K562 (cell line): ENCODE results near the gene VTA1. TPM values are rescaled to one million over a fixed set of nuclear protein-coding genes. Genes with fewer than 3 reads are reported as not detected.

Experiments used
- CBX3 ChIP-seq, 2 experiments: IDR thresholded peaks; 1 replicate in 1 of 2; 2 replicates in 1 of 2; pipeline ENCODE4 v1.6.1; 2012; ENCODE audit warnings: inconsistent platforms in 2 of 2, low read length in 2 of 2, borderline replicate concordance in 1 of 2, control low read depth in 1 of 2
- E2F3 ChIP-seq: fragments of 250-450 bp; sonication (Bioruptor Pico); IDR thresholded peaks from 2 replicates; pipeline ENCODE4 v1.4.0; 2020; ENCODE audit warnings: mild to moderate bottlenecking
- POLR2AphosphoS5 ChIP-seq: IDR thresholded peaks from 2 replicates; pipeline ENCODE4 v1.6.1; 2011; ENCODE audit warnings: mild to moderate bottlenecking, low read depth, low read length, moderate library complexity; ENCODE audit not compliant: control insufficient read depth, insufficient read depth
- SAFB2 ChIP-seq: fragments of 200-400 bp; formaldehyde crosslinking; IDR thresholded peaks from 2 replicates; pipeline ENCODE4 v1.6.1; 2018; ENCODE audit warnings: borderline replicate concordance, low read length, low read depth, moderate library complexity; ENCODE audit not compliant: severe bottlenecking
- SMARCC2 ChIP-seq: fragments of 450-650 bp; IDR thresholded peaks from 2 replicates; pipeline ENCODE4 v1.6.1; 2017; ENCODE audit warnings: antibody characterized with exemption, moderate library complexity, mild to moderate bottlenecking, low read depth
- TSC22D4 ChIP-seq: fragments of 450-650 bp; IDR thresholded peaks from 2 replicates; pipeline ENCODE4 v1.6.1; 2016; ENCODE audit warnings: missing genetic modification characterization, missing biosample characterization, control low read depth
- ZBTB1 ChIP-seq: sonication (generic); formaldehyde crosslinking; IDR thresholded peaks from 2 replicates; pipeline ENCODE4 v1.8.1; 2023; ENCODE audit warnings: missing genetic modification reagents, low read depth, mild to moderate bottlenecking, borderline replicate concordance
- ZKSCAN3 ChIP-seq: fragments of 250-450 bp; sonication (Bioruptor Pico); IDR thresholded peaks from 2 replicates; pipeline ENCODE4 v1.4.0; 2020
- ZNF324 ChIP-seq: fragments of 250-450 bp; sonication (Bioruptor Pico); IDR thresholded peaks from 2 replicates; pipeline ENCODE4 v1.4.0; 2020; ENCODE audit warnings: mild to moderate bottlenecking
- ZNF41 ChIP-seq: fragments of 250-450 bp; sonication (Bioruptor Pico); conservative IDR thresholded peaks from 2 replicates; pipeline ENCODE4 v1.4.0; 2020; ENCODE audit warnings: mild to moderate bottlenecking
- polyA plus RNA-seq, 8 experiments: library from polyadenylated mRNA; depleted of rRNA in 4 of 8; stranded (reverse) in 5 of 8; unstranded in 3 of 8; fragments of >200 nt; fragmentation: Nextera tagmentation in 2 of 8; fragmentation: Illumina TruSeq in 1 of 8; extraction: Ambion mirVana in 2 of 8; extraction: Trizol in 1 of 8; gene quantifications; 2 replicates each; pipeline versions ENCODE4 v1.2.1 to v1.2.3, GENCODE V29; 2011 to 2014; ENCODE audit warnings: inconsistent platforms in 1 of 8, missing spikeins in 1 of 8
- total RNA-seq, 7 experiments: library from RNA; depleted of rRNA in 6 of 7; stranded (reverse); fragments of >200 nt in 6 of 7; fragmentation: Illumina TruSeq in 2 of 7; extraction: Trizol in 2 of 7; gene quantifications; 2 replicates each; pipeline versions ENCODE4 v1.2.1 to v1.2.3, GENCODE V29; 2011 to 2021; ENCODE audit warnings: low replicate concordance in 1 of 7
- TF ChIP-seq, protein P1 (sequence below), 3 experiments: IDR thresholded peaks in 2 of 3; conservative IDR thresholded peaks in 1 of 3; 2 replicates each; pipeline ENCODE4 v1.5.1; 2011 to 2012; ENCODE audit warnings: low read length in 3 of 3, mild to moderate bottlenecking in 3 of 3, control low read depth in 2 of 3, improper control_type of control experiment in 1 of 3, inconsistent platforms in 1 of 3, low read depth in 1 of 3, mixed read lengths in 1 of 3, moderate library complexity in 1 of 3; ENCODE audit not compliant: insufficient read depth in 2 of 3
- TF ChIP-seq, protein P2 (sequence below), 2 experiments: fragments of 450-650 bp; IDR thresholded peaks; 2 replicates each; pipeline ENCODE4 v1.6.1; 2016
- TF ChIP-seq, protein P3 (sequence below): fragments of 450-650 bp; IDR thresholded peaks from 2 replicates; pipeline ENCODE4 v1.6.1; 2016; ENCODE audit warnings: low read depth
- TF ChIP-seq, protein P4 (sequence below): fragments of 450-650 bp; IDR thresholded peaks from 2 replicates; pipeline ENCODE4 v1.6.1; 2016; ENCODE audit warnings: borderline replicate concordance

VTA1 gene
- total and polyA plus RNA-seq, 9 of the 15 experiments (the other 6 are each of a cell fraction or from before 2014, with no cell fraction given) = 47.8 to 182 (median 84.6) TPM

GRCh38 chr6:142207265-142207877, 60.3 kb downstream of the VTA1 start (continued):
- TF ChIP-seq, protein P1, sequence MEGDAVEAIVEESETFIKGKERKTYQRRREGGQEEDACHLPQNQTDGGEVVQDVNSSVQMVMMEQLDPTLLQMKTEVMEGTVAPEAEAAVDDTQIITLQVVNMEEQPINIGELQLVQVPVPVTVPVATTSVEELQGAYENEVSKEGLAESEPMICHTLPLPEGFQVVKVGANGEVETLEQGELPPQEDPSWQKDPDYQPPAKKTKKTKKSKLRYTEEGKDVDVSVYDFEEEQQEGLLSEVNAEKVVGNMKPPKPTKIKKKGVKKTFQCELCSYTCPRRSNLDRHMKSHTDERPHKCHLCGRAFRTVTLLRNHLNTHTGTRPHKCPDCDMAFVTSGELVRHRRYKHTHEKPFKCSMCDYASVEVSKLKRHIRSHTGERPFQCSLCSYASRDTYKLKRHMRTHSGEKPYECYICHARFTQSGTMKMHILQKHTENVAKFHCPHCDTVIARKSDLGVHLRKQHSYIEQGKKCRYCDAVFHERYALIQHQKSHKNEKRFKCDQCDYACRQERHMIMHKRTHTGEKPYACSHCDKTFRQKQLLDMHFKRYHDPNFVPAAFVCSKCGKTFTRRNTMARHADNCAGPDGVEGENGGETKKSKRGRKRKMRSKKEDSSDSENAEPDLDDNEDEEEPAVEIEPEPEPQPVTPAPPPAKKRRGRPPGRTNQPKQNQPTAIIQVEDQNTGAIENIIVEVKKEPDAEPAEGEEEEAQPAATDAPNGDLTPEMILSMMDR (IDR thresholded peaks at IDR 0.05 in 2 of 3, conservative IDR thresholded peaks at IDR 0.05 in 1 of 3; ENCODE audit: insufficient read depth in 2 of 3, low read depth in 1 of 3, low read length in 3 of 3) = peak; percentile 76 to 80 (median 78)
- TF ChIP-seq, protein P2, sequence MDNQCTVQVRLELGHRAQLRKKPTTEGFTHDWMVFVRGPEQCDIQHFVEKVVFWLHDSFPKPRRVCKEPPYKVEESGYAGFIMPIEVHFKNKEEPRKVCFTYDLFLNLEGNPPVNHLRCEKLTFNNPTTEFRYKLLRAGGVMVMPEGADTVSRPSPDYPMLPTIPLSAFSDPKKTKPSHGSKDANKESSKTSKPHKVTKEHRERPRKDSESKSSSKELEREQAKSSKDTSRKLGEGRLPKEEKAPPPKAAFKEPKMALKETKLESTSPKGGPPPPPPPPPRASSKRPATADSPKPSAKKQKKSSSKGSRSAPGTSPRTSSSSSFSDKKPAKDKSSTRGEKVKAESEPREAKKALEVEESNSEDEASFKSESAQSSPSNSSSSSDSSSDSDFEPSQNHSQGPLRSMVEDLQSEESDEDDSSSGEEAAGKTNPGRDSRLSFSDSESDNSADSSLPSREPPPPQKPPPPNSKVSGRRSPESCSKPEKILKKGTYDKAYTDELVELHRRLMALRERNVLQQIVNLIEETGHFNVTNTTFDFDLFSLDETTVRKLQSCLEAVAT (IDR thresholded peaks at IDR 0.05) = no peak
- TF ChIP-seq, protein P3, sequence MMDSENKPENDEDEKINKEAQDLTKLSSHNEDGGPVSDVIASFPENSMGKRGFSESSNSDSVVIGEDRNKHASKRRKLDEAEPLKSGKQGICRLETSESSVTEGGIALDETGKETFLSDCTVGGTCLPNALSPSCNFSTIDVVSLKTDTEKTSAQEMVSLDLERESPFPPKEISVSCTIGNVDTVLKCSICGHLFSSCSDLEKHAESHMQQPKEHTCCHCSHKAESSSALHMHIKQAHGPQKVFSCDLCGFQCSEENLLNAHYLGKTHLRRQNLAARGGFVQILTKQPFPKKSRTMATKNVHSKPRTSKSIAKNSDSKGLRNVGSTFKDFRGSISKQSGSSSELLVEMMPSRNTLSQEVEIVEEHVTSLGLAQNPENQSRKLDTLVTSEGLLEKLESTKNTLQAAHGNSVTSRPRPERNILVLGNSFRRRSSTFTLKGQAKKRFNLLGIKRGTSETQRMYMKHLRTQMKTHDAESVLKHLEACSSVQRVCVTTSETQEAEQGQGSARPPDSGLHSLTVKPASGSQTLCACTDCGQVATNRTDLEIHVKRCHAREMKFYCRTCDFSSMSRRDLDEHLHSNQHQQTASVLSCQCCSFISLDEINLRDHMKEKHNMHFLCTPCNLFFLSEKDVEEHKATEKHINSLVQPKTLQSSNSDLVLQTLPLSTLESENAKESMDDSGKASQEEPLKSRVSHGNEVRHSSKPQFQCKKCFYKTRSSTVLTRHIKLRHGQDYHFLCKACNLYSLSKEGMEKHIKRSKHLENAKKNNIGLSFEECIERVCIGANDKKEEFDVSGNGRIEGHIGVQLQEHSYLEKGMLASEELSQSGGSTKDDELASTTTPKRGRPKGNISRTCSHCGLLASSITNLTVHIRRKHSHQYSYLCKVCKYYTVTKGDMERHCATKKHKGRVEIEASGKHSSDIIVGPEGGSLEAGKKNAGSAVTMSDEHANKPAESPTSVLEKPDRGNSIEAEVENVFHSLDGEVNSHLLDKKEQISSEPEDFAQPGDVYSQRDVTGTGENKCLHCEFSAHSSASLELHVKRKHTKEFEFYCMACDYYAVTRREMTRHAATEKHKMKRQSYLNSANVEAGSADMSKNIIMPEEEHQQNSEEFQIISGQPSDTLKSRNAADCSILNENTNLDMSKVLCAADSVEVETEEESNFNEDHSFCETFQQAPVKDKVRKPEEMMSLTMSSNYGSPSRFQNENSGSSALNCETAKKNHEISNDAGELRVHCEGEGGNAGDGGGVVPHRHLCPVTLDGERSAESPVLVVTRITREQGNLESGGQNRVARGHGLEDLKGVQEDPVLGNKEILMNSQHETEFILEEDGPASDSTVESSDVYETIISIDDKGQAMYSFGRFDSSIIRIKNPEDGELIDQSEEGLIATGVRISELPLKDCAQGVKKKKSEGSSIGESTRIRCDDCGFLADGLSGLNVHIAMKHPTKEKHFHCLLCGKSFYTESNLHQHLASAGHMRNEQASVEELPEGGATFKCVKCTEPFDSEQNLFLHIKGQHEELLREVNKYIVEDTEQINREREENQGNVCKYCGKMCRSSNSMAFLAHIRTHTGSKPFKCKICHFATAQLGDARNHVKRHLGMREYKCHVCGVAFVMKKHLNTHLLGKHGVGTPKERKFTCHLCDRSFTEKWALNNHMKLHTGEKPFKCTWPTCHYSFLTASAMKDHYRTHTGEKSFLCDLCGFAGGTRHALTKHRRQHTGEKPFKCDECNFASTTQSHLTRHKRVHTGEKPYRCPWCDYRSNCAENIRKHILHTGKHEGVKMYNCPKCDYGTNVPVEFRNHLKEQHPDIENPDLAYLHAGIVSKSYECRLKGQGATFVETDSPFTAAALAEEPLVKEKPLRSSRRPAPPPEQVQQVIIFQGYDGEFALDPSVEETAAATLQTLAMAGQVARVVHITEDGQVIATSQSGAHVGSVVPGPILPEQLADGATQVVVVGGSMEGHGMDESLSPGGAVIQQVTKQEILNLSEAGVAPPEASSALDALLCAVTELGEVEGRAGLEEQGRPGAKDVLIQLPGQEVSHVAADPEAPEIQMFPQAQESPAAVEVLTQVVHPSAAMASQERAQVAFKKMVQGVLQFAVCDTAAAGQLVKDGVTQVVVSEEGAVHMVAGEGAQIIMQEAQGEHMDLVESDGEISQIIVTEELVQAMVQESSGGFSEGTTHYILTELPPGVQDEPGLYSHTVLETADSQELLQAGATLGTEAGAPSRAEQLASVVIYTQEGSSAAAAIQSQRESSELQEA = 0 out of 2 replicates have a peak, but pooled peaks have one; percentile 18
- 0 out of 2 replicates have a peak, but pooled peaks have one; percentile 16 for TF ChIP-seq POLR2AphosphoS5
- TF ChIP-seq ZNF324 (CRISPR knock-in tag) = no peak
- TF ChIP-seq, protein P4, sequence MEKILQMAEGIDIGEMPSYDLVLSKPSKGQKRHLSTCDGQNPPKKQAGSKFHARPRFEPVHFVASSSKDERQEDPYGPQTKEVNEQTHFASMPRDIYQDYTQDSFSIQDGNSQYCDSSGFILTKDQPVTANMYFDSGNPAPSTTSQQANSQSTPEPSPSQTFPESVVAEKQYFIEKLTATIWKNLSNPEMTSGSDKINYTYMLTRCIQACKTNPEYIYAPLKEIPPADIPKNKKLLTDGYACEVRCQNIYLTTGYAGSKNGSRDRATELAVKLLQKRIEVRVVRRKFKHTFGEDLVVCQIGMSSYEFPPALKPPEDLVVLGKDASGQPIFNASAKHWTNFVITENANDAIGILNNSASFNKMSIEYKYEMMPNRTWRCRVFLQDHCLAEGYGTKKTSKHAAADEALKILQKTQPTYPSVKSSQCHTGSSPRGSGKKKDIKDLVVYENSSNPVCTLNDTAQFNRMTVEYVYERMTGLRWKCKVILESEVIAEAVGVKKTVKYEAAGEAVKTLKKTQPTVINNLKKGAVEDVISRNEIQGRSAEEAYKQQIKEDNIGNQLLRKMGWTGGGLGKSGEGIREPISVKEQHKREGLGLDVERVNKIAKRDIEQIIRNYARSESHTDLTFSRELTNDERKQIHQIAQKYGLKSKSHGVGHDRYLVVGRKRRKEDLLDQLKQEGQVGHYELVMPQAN = no peak
- no peak for TF ChIP-seq SMARCC2
- no peak for TF ChIP-seq TSC22D4 (tag)
- TF ChIP-seq ZBTB1 (CRISPR knock-in tag) = no peak
- TF ChIP-seq E2F3 (CRISPR knock-in tag) = no peak
- TF ChIP-seq CBX3 (IDR thresholded peaks at IDR 0.05; ENCODE audit: borderline replicate concordance in 1 of 2, low read length in 2 of 2) = peak in 1 of 2 experiments; percentile 42; a peak in 1 of 3 replicates
- no peak for TF ChIP-seq ZKSCAN3
- no peak for TF ChIP-seq SAFB2
- no peak for TF ChIP-seq ZNF41 (CRISPR knock-in tag)
